Measurements from ENCODE around the gene TAF1B.
"Not testable (repeated sequence)": the region's sequence is repeated elsewhere in the genome, so short reads cannot be mapped to it uniquely, and the experiment has no call there.

Gene TAF1B

DNA sequence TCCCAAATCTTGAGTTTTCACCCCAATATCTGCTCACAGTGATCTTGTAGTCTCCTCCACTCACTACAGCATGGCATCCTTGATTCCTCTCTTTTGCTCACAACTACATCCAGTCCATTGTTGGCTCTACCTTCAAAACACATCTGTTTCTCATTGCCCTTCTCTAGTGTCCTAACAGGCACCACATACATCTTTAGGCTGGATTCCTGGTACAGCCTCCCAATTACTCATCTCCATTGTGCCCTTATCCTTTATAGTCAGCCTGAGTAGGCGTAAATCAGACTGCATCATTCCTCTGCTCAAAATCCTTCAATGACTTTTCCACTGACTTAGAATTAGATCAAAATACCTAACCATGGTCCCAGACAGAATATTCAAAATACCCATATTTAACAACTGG, 10.7 kb upstream of the TAF1B start:
- DNase-seq: no peak

DNA sequence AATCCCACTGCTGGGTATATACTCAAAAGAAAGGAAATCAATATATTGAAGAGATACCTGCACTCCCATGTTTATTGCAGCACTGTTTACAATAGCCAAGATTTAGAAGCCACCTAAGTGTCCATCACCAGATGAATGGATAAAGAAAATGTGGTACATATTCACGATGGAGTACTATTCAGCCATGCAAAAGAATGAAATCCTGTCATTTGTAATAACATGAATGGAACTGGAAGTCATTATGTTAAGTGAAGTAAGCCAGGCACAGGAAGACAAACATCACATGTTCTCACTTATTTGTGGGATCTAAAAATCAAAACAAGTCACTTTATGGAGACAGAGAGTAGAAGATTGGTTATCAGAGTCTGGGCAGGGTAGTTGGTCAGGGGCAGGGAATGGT, 8.2 kb upstream of the TAF1B start:
- DNase-seq: not testable (repeated sequence)

DNA sequence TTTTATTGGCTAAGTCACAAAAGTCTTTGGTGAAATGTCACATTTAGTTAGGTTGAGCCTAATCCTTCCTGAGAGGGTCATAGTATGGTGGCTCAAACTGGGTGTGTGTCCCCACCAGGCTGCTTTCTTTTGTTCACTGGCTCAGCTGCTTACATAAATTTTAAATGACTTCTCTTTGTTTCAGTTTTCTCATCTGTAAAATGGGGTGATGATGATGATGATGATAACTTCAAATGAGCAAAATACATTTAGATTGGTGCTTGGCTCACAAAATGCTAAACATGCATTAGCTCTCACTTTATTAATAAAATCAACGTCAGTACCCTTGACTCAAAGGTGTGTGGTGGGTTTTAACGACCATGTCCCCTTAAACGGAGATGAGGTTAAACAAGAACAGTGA, 7.2 kb upstream of the TAF1B start:
- DNase-seq: no peak

DNA sequence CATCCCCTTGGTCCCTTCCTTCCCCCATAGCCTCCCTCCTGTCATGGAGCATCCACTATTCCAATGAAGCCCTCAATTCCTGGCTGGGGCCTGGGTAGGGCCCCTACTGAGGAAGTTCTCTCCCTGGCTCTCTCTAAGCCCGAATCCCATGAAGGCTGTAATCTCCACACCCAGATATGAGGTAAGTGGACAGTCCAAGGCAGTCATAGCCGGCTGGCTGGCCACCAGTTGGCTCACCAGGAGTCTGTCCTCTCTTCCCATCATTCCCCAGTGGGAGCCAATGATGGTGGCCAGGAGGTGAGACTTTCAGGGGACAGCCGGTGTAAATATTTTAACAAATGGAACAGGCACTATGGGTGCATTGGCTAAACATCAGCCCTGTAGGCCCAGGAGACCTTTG, 6.8 kb upstream of the TAF1B start:
- DNase-seq: no peak

DNA sequence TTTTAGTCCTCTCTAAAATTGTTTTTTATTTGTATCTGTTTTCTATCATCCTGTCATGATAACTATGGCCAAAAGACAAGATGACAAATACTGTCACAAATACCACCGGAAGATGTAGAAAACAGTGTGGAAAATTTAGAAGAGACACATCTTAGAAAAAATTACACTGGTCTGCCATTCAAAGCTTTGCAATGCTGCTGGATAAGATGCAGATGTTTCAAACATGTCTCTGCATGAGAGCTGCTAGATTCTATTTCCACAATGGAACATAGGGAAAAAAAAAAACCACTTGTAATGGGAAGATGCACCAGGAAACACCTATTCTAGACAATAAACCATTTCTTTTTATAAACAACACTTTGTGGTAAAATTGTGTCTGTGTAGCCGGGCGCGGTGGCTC, 5.8 kb upstream of the TAF1B start:
- DNase-seq: no peak

DNA sequence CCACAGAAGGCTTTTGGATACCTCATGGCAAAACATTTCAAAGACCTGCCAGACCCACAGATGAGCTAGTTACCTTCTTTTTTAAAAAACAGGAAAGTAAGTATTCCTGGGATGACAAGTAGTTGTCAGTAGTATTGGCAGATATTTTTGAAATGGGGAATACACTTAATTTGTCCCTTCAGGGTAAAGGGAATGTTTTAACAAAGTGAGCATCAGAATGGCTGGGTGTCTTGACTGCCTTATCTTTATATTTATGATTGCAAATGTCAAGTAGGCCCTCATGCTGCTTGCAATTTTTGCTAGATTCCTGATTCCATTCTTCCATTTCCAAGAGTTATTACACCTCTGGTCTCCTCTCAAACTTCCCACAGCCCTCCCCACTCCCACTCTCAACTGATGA, 4.9 kb upstream of the TAF1B start:
- no peak for DNase-seq

DNA sequence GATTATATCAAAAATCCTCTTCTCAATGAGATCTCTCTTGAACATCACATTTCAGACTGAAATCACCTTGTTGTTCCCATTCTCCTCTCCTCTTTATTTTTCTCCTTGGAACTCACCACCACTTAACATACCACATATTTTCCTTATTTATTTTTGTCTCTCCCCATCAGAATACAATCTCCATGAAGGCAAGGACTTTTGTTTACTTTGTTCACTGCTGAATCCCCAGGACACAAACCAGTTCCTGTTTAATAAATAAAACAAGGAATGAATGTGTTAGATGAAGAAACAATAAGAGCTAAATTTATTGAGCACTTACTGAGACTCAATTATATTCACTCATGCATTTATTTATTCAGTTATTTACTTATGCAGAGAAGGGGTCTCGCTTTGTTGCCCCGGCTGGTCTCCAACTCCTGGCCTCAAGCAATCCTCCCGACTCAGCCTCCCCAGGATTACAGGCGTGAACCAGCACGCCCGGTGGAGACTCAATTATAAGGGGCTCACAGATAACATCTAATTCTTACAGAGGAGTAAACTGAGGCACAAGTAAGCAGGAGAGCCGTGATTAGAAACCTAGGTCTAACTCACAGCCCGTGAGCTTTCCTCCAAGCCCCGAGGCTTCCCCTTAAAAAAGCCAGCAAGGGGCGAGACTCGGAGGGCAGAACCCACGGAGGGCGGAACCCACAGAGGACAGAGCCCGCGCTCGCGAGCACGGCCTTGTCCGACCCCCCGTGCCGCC, 616 bp upstream of the TAF1B start:
- DNase-seq: no peak

DNA sequence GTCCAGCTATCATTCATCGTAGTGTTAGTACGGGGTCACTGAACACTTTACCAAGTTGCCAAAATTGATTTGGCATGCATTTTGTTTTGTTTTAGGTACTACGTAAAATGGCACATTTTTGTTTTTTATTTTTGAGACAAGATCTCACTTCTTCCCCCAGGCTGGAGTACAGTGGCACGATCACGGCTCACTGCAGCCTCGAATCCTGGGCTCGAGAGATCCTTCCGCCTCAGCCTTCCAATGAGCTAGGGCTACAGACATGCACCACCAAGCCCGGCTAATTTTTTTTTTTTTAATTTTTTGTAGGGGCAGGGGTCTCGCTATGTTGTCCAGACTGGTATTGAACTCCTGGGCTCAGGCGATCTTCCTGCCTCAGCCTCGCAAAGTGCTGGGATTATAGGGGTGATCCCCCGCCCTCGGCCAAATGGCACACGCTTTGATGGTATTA, 786 bp downstream of the TAF1B start:
- DNase-seq: no peak

DNA sequence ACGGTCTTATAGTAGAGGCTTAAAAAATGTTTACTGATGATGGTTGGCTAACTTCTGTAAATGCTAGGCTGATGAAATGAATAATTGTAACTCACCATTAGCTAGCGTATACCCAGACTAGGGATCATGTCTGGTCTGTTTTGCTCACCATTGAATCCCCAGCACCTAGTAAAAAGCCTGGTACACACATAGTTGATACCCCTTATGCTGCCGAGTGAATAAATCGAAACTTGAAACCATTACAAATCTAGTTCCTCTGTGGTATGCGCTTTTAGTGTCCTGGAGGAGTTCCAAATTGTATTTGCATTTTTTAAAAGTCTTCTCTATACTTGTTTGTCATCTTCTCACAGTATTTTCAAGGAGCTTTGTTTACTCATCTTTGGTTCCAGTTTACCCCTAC, 1.3 kb downstream of the TAF1B start:
- DNase-seq: no peak

DNA sequence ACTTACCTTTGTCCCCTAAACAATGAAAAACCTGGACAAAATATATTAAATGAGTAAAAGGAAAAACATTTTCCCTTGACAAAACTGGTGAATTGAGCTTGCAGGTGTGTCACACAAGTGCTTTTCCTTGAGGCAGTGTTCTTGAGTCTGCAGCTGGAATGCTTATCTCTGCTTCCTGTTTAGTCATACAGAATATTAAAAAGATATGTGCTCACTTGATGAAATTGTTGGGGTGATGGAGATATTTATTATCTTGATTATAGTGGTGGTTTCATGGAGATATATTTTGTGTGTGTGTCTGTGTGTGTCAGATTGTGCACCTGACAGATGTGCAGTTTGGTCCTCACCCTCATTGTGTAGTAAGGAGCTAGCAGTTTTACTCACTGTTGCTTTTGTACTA, 3.3 kb downstream of the TAF1B start:
- DNase-seq: no peak

DNA sequence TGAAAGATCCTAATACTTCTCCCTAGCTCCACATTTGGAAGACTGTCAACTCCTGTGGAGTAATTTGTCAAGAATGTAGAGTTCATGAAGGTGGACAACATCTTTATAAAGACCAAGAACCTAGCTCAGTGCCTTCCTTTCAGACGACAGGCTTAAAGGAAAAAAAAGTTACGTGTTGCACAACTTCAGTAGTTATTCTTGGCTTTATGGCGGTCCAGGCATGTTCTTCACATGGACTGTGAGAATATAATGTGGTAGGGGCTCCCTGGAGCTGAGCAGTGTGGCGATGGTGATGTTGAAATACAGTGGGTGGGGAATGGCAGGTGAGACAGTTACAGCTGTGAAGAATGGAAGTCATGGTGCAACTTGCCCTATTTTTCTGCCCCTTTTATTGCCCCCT, 3.9 kb downstream of the TAF1B start:
- no peak for DNase-seq

DNA sequence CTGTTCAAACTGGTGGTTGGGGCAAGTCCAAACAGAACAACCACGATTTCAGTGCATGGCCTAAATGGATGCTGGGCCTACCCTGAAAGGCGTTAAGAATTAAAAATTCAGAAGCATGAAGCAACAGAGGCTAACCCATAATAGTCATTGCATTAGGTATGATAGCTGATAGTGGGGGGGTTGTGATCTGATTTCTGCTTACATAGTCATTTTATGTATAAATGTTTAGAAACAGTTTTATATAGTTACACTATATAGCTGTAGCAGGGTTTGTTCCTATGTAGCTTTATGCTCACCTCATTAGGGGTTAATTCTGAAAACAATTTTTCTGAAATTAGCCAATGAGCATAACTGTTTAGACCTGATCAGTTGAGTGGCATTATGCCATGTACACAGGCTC, 9.6 kb downstream of the TAF1B start:
- no peak for DNase-seq

DNA sequence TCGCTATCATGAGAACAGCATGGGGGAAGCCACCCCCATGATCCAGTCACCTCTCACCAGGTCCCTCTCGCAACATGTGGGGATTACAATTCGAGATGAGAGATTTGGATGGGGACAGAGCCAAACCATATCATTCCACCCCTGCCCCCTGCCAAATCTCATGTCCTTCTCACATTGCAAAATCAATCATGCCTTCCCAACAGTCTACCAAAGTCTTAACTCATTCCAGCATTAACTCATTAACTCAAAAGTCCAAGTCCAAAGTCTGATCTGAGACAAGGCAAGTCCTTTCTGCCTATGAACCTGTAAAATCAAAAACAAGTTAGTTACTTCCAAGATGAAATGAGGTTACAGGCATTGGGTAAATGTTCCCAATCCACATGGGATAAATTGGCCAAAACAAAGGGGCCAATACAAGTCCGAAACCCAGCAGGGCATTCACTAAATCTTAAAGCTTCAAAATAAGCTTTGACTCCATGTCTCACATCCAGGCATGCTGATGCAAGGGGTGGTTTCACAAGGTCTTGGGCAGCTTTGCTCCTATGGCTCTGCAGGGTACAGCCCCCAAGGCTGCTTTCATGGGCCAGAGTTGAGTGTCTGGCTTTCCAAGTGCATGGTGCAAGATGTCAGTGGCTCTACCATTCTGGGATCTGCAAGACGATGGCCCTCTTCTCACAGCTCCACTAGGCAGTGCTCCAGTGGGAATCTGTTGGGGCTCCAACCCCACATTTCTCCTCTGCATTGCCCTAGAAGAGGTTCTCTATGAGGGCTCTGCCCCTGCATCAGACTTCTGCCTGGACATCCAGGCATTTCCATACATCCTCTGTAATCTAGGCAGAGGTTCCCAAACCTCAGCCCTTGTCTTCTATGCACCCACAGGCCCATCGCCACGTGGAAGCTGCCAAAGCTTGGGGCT, 14.8 kb downstream of the TAF1B start:
- no peak for DNase-seq

DNA sequence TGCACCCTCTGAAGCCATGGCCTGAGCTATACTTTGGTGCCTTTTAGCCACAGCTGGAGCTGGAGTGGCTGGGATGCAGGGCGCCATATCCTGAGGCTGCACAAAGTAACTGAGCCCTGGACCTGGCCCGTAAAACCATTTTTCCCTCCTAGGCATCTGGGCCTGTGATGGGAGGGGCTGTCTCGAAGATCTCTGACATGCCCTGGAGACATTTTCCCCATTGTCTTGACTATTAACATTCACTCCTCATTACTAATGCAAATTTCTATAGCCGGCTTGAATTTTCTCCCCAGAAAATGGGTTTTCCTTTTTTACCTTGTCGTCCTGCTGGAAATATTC, 15.4 kb downstream of the TAF1B start:
- no peak for DNase-seq

DNA sequence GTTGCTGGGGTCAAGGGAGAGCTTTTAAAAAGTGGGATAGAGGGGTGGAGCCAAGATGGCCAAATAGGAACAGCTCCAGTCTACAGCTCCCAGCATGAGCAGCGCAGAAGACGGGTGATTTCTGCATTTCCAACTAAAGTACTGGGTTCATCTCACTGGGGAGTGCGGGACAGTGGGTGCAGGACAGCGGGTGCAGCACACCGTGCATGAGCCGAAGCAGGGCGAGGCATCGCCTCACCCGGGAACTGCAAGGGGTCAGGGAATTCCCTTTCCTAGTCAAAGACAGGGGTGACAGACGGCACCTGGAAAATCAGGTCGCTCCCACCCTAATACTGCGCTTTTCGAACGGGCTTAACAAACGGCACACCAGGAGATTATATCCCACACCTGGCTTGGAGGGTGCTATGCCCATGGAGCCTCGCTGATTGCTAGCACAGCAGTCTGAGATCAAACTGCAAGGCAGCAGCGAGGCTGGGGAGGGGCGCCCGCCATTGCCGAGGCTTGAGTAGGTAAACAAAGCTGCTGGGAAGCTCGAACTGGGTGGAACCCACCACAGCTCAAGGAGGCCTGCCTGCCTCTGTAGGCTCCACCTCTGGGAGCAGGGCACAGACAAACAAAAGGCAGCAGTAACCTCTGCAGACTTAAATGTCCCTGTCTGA, 17.8 kb downstream of the TAF1B start:
- DNase-seq: not testable (repeated sequence)

DNA sequence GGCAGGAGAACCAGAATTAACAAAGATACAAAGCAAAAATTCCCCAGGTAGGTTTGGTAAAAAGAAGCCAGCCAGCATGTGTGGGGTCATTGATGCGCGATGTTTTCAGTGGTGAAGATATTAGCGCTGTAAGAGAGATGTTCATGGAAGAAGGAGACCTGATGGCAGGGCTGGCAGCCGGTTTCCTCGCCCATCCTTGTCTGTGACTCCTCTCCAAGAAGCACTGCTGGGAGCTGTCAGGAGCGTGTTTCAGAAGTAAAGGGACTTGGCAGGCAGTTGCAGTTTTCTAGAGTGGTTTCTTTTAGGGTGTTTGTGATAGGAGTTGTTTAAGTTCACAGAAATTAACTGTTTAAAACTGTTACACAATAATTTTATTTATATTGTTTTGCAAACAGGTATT, 24.6 kb downstream of the TAF1B start:
- DNase-seq: no peak

DNA sequence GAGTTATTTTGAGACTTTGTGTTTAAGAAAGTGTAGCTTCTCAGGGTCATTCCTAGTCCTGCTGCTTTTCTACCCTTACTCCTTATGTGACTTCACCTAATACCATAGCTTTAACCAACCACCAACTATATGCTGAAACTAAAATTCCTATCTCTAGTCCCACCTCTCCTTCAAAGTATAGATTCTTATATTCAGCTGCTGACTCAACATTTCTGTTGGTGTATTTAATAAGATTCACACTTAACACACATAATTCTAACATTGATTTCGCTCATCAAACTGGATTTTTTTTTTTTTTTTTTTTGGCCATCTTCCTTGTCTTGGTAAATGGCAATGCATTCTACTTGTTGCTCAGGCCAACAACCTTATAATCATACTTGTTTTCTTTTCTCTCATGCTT, 30.1 kb downstream of the TAF1B start:
- DNase-seq: no peak

DNA sequence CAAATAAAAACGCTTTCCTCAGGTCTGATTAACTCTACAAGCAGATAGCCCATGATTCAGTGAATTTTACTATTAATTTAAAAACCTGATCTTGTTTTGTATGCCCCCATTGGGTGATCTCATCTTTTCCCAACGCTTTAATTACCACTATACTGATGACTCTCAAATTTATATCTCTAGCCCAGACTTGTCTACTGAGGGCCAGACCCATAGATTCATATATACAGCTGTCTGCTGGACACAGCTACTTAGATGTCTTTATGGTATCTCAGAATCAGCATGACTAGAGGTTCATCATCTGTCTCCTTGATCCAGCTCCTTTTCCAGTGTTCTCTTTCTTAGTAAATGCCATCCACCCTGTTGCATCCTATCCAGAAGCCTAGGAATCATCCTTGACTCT, 33.8 kb downstream of the TAF1B start:
- no peak for DNase-seq

DNA sequence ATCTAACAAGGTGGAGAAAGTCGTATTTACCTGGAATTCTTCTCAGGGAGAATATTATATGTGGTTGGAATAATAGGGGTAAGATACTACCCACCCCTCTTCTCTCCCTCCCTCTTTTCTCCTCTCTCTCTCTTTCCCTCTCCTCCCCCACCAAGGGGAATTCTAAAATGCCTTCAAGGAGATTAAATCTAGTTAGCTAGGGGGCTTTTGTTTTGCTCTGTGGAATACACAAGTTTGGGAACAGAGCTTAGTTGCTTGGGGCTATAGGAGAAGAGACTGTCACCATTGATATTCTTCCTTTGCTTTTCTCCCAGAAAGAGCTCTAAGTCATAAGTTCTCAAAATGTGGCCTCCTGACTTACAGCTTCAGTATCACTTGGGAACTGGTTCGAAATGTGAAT, 34.5 kb downstream of the TAF1B start:
- no peak for DNase-seq

DNA sequence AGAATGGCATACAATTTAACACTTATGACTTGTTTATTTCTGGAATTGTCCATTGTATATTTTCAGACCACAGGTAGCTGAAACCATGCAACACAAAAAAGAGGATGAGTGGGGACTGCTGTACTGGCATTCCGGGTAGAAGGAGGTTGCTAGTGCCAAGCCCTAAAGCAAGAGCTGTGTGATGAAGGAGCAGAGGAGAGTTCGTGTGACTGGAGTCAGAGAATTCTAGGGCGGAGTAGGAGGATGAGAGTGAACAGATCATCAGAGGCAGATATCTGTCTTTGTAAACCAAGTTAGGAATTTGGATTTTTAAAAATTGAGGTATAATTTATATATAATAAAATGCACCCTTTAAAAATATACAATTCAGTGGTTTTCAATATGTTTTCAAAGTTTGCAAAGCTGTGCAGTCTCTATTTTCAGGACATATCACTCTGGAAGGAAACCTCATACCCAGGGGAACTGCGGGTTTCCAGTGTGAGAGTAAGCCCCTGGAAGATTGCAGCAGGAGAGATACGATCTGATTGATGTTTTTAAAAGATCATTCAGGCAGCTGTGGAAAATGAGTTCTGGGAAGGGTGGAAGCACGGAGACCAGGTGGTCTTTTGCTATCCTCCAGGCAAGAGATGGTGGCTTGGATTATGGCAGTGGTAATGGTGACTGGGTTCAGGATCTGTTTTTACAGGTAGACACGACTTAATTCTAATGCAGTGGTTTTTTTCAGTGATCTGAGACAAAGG, 36.4 kb downstream of the TAF1B start:
- no peak for DNase-seq

DNA sequence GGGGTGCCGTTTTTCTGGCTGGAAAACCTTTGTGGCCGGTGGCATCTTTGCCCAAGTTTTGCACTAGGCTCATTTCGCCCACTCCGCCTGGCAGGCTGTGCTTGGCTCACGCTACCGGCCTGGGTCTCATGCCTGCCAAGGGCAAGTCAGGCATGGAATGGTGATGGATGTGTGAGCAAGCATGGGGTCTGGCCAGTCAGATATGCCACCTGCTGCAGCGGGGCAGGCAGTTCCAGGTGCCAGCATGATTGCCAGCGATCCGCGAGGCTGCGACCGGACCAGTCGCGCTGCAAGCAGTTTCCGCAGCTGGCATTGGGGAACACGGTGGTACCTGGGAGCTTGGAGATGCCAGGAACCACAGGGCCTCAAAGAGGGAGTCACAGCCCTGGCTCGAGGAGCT, 40.6 kb downstream of the TAF1B start:
- DNase-seq: no peak

DNA sequence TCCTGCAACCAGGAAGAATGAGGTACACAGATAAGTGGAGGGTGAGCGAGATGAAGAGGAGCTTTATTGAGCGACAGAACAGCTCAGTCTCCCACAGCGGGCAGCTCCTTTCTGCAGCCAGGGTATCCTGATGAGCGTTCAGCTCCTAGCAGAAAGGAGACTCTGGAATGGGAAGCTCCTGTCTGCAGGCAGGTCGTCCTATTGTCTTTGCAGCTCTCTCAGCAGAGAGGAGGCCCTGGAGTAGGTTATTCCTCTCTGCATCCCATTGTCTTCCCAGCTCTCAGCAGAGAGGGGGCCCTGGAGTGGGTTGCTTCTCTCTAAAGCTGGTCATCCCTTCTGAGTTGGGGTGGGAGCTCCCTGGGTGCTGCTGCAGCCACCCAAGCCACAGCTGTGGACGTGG, 41.2 kb downstream of the TAF1B start:
- no peak for DNase-seq

DNA sequence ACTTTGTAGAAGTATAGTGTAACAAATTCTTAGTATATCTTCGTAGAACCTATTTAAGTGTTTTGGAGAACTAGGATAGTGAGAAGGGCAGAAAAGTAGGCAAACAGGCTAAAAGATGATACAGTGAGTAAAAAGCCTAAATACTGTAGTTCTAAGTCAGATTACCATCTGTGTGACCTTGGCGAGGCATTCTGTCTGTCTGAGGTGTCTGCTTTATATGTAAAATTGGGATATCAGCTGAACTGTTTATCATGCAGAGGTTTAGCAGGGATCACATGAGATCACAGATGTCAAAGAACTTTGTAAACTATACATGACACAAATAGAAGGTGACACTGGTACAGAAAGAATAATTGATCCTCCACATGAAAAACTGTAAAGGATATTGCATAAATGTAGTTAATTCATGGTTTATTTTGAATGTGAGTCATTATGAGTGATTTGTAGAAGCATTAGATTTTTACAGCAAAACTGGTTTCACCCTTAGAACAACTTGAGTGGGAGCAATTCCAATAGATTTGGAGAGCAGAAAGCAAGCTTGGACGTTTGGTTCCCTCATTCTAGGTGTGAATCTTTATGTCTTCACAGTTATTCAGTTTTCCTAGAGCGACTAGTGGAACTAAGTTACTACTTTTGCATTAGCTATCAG, 41.9 kb downstream of the TAF1B start:
- no peak for DNase-seq

Measured in activated CD4-positive, CD25-positive, alpha-beta regulatory T cell (primary cell).